Endothelial cell of umbilical vein (primary cell): ENCODE data around the gene TPK1. TPM values are rescaled to one million over a fixed set of nuclear protein-coding genes. Genes with fewer than 3 reads are reported as not detected.

Source experiments
- BruUV-seq: library from RNA; stranded (reverse); fragments of 400-500 nt; replicated peaks from 2 replicates; lab custom pipeline; 2021; lab: Mats Ljungman, UMichigan
- CTCF ChIA-PET: fragments of 300-600, 350-600 bp; sonication (Branson Sonifier 250); formaldehyde crosslinking; loops from one replicate; lab custom pipeline; 2021; ENCODE audit warnings: antibody characterized with exemption, inconsistent platforms; lab: Charles Lee
- POLR2A ChIA-PET: fragments of 300-600, 350-600 bp; sonication (Branson Sonifier 250); formaldehyde crosslinking; loops from one replicate; lab custom pipeline; 2021; ENCODE audit warnings: antibody characterized with exemption, inconsistent platforms; lab: Charles Lee
- DNase-seq: peaks from one replicate; pipeline ENCODE4 v3.0.0-alpha.2; 2011; ENCODE audit warnings: low read depth, low spot score
- FAIRE-seq: peaks from 2 replicates; lab custom pipeline; 2011; peaks lifted over from hg19 to GRCh38; lab: Jason Lieb, UNC
- H2AFZ ChIP-seq: 2 replicates; pipeline ENCODE4 v1.6.0; 2012; ENCODE audit warnings: low read depth, low read length, control low read depth, inconsistent platforms
- H3K27ac ChIP-seq: 2 replicates; pipeline ENCODE4 v1.5.1; 2011; ENCODE audit warnings: low read depth, mild to moderate bottlenecking, control low read depth, low read length, moderate library complexity; ENCODE audit not compliant: insufficient read depth
- H3K27me3 ChIP-seq, 2 experiments: 2 replicates each; pipeline versions ENCODE4 v1.6.0 to v1.6.1; 2011; ENCODE audit warnings: low read length in 2 of 2, mixed read lengths in 1 of 2; ENCODE audit not compliant: control insufficient read depth in 2 of 2, insufficient read depth in 2 of 2
- H3K36me3 ChIP-seq, 2 experiments: 2 replicates in 1 of 2; 3 replicates in 1 of 2; pipeline ENCODE4 v1.5.1; 2011; ENCODE audit warnings: low read length in 2 of 2, mild to moderate bottlenecking in 1 of 2, moderate library complexity in 1 of 2; ENCODE audit not compliant: control insufficient read depth in 2 of 2, insufficient read depth in 2 of 2; ENCODE audit errors: extremely low read depth in 1 of 2
- H3K4me1 ChIP-seq: 3 replicates; pipeline ENCODE4 v1.5.1; 2011; ENCODE audit warnings: mild to moderate bottlenecking, low read length; ENCODE audit not compliant: control insufficient read depth, insufficient read depth; ENCODE audit errors: extremely low read depth
- H3K4me2 ChIP-seq: 2 replicates; pipeline ENCODE4 v1.6.1; 2011; ENCODE audit warnings: low read length, control low read depth, mixed read lengths; ENCODE audit not compliant: insufficient read depth
- H3K4me3 ChIP-seq, 3 experiments: fragments of 200-600 bp in 1 of 3; sonication (generic), shearing (Covaris generic) in 1 of 3; replicated peaks in 1 of 3; 2 replicates each; pipeline ENCODE4 v1.5.1; 2011 to 2016; ENCODE audit warnings: control low read depth in 3 of 3, low read length in 3 of 3, mild to moderate bottlenecking in 2 of 3, inconsistent platforms in 1 of 3, low read depth in 1 of 3, moderate library complexity in 1 of 3; ENCODE audit not compliant: insufficient read depth in 1 of 3
- H3K79me2 ChIP-seq: 2 replicates; pipeline ENCODE4 v1.6.0; 2012; ENCODE audit warnings: low read length, inconsistent platforms; ENCODE audit not compliant: control insufficient read depth, insufficient read depth
- H3K9ac ChIP-seq: replicated peaks from 2 replicates; pipeline ENCODE3; 2011; ENCODE audit warnings: low read length, control low read depth; ENCODE audit not compliant: insufficient read depth; ENCODE audit errors: extremely low read depth
- H3K9me1 ChIP-seq: replicated peaks from 3 replicates; pipeline ENCODE4 v1.6.0; 2011; ENCODE audit warnings: mild to moderate bottlenecking, low read length; ENCODE audit not compliant: control insufficient read depth, insufficient read depth; ENCODE audit errors: extremely low read depth
- H3K9me3 ChIP-seq: replicated peaks from 2 replicates; pipeline ENCODE4 v1.5.1; 2012; ENCODE audit warnings: low read length, inconsistent platforms; ENCODE audit not compliant: control insufficient read depth, insufficient read depth
- H4K20me1 ChIP-seq: replicated peaks from 2 replicates; pipeline ENCODE3; 2011; ENCODE audit warnings: mild to moderate bottlenecking, low read length; ENCODE audit not compliant: control insufficient read depth, insufficient read depth; ENCODE audit errors: extremely low read depth
- CTCF ChIP-seq, 2 donors: IDR thresholded peaks; 1 replicate in 1 of 2; 2 replicates in 1 of 2; pipeline ENCODE4 v1.5.1; 2011; ENCODE audit warnings: low read length in 2 of 2, mild to moderate bottlenecking in 2 of 2, moderate library complexity in 2 of 2, control low read depth in 1 of 2, inconsistent platforms in 1 of 2, low read depth in 1 of 2; ENCODE audit not compliant: insufficient read depth in 1 of 2; ENCODE audit errors: extremely low read depth in 1 of 2
- FOS ChIP-seq: IDR thresholded peaks from 2 replicates; pipeline ENCODE4 v1.6.1; 2011; ENCODE audit warnings: mild to moderate bottlenecking, low read length, moderate library complexity, borderline replicate concordance; ENCODE audit not compliant: insufficient read depth
- GATA2 ChIP-seq: IDR thresholded peaks from 2 replicates; pipeline ENCODE4 v1.7.0; 2011; ENCODE audit warnings: low read depth, mild to moderate bottlenecking, moderate library complexity, mixed read lengths, low read length; ENCODE audit not compliant: insufficient read length, insufficient read depth
- JUN ChIP-seq: IDR thresholded peaks from 2 replicates; pipeline ENCODE4 v1.6.1; 2011; ENCODE audit warnings: borderline replicate concordance, low read depth; ENCODE audit not compliant: insufficient read length, insufficient read depth
- MYC ChIP-seq: IDR thresholded peaks from one replicate; pipeline ENCODE4 v1.6.1; 2011; ENCODE audit warnings: mild to moderate bottlenecking, low read depth, low read length
- POLR2A ChIP-seq: IDR thresholded peaks from 2 replicates; pipeline ENCODE4 v1.6.1; 2012; ENCODE audit warnings: low read depth, mild to moderate bottlenecking, control low read depth, low read length
- POLR2AphosphoS5 ChIP-seq: IDR thresholded peaks from 2 replicates; pipeline ENCODE4 v1.6.1; 2012; ENCODE audit warnings: low read depth, mild to moderate bottlenecking, control low read depth, low read length, moderate library complexity; ENCODE audit not compliant: insufficient read depth
- dilution Hi-C: fragments of 300-500 bp; cut with MboI; formaldehyde crosslinking; loops from one replicate; pipeline ENCODE4 v1.15.0; 2019; ENCODE audit warnings: low sequenced_read_pairs; ENCODE audit not compliant: extremely low pct_ligation_motif_present
- intact Hi-C: fragments of 100-400 bp; cut with micrococcal nuclease; formaldehyde crosslinking; loops from one replicate; pipeline ENCODE4 v1.10.0; 2022
- polyA plus RNA-seq, 4 experiments: library from polyadenylated mRNA; depleted of rRNA in 3 of 4; stranded (reverse) in 3 of 4; unstranded in 1 of 4; fragments of >200 nt; gene quantifications; 2 replicates each; pipeline versions ENCODE4 v1.2.1 to v1.2.3, GENCODE V29; 2011 to 2012; ENCODE audit warnings: missing spikeins in 1 of 4
- total RNA-seq: library from RNA; stranded (reverse); gene quantifications from 2 replicates; pipeline ENCODE4 v1.2.3, GENCODE V29; 2021
- TF ChIP-seq, protein P1 (sequence below): IDR thresholded peaks from 2 replicates; pipeline ENCODE4 v1.6.1; 2011; ENCODE audit not compliant: insufficient read depth, insufficient read length

The TPK1 gene
- total and polyA plus RNA-seq, 2 donors (not counting 3 experiments of a cell fraction or from before 2014, with no cell fraction given): 7.5 to 9.3 TPM

- Histone ChIP-seq H2AFZ (no peak overlapping the region), H3K4me2 (no peak overlapping the region), H3K4me3 (no peak overlapping the region), H3K79me2 (no peaks in the 10 kb centered on the region), H3K4me1 (no peaks in the 10 kb centered on the region), H4K20me1 (no peaks in the 10 kb centered on the region), H3K27ac (no peak overlapping the region), H3K9ac (no peak overlapping the region), H3K9me1 (no peaks in the 10 kb centered on the region), H3K36me3 (no peaks in the 10 kb centered on the region), H3K9me3 (no peaks in the 10 kb centered on the region), H3K27me3 (no peaks in the 10 kb centered on the region)
- CTCF ChIA-PET: interaction anchor here (0.9 kb wide), 1 partner anchor 7 kb away, joined by 3 read pairs; no protein-coding TSS in a partner anchor
- POLR2A ChIA-PET: no interaction called here
- FAIRE-seq (no peak), DNase-seq (no peak)
- BruUV-seq: no TSS peak
- intact Hi-C loops: no loop called here
- no peak for TF ChIP-seq CTCF (IDR thresholded peaks at IDR 0.05; ENCODE audit: extremely low read depth in 1 of 2, insufficient read depth in 1 of 2, low read depth in 1 of 2, low read length in 2 of 2)
- TF ChIP-seq, protein P1, sequence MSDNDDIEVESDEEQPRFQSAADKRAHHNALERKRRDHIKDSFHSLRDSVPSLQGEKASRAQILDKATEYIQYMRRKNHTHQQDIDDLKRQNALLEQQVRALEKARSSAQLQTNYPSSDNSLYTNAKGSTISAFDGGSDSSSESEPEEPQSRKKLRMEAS: no peak
- TF ChIP-seq JUN: no peak
- no peak for TF ChIP-seq FOS
- no peak for TF ChIP-seq GATA2
- no peak for TF ChIP-seq POLR2AphosphoS5
- no peak for TF ChIP-seq POLR2A
- no peak for TF ChIP-seq MYC
- dilution Hi-C loops: no loop called here
Measured at GRCh38 chr7:144862612-144863319, 26.9 kb upstream of the TPK1 start.
